ENCODE measurements around the gene GALNT2.

- TF ChIP-seq CTCF (IDR thresholded peaks at IDR 0.05), result no peak
- no peak for TF ChIP-seq POLR2A (IDR thresholded peaks at IDR 0.05)
Measured at GRCh38 chr1:230199554-230199953, 132.5 kb downstream of the GALNT2 start.
